ENCODE data around the gene TRPC6.
"Not testable (repeated sequence)": the region's sequence is repeated elsewhere in the genome, so short reads cannot be mapped to it uniquely, and the experiment has no call there.

The TRPC6 gene

DNA sequence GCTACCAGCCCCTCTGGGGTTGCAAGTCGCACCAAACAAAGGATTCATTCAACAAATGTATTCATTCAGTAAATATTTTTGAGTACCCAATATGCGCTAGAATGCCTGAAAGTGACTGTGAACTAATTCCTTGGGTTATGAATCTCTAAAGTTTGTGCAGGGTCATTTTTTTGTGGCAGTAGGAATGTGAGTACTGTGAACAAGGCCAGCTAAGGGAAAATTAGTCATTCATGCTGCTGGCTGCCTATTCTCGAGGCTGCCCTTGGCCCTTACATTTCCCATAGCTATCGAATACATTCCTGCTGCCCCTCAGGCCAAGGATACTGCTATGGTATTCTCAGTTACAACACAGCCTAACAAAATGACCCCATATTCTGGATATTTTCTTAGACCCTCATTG lies 141.6 kb downstream of the TRPC6 start:
- no peak for DNase-seq (ENCODE audit: low read depth)
- H3K4me3 ChIP-seq (ENCODE audit: low read depth, low read length): no peak overlapping the region
- no peak for TF ChIP-seq CTCF (IDR thresholded peaks at IDR 0.05; ENCODE audit: control insufficient read depth, extremely low read depth, insufficient read depth)

DNA sequence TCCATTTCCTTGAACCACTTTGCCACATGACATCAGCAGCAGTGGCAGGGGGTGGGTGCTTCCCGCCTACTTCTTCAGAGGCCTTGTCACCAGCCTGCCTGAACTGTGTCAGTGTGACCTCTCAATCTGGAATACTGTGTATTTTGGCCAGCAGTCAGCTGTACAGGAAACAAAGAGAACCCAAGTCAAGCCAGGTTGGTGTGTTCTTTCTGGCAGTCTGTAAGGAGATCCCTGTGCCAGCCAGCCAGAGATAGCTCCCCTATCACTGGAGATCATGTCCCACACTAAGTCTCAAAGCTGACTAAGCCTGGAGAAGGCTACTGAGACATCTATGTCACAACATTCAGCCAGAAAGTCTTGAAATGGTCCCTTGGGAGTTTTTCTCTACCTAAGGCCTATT lies 142.1 kb downstream of the TRPC6 start:
- TF ChIP-seq CTCF (IDR thresholded peaks at IDR 0.05; ENCODE audit: control insufficient read depth, extremely low read depth, insufficient read depth): no peak
- DNase-seq (ENCODE audit: low read depth): peak; percentile 78
- no peak overlapping the region for H3K4me3 ChIP-seq (ENCODE audit: low read depth, low read length)

DNA sequence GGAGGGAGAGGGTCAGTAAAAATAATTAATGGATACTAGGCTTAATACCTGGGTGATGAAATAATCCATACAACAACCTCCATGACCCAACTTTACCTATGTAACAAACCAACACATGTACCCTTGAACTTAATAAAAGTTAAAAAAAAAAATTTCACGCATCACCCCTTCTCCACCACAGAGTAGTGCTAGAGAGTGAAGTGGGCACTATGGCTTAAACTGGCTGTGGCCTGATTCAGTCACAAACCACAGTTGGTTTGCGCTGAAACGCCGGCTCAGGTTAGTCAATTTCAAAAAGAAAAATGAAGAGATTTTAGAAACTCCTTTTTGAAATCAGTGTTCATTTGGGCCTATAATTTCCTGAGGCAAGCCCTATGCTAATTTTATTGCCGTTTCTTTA lies 144.3 kb downstream of the TRPC6 start:
- TF ChIP-seq CTCF (IDR thresholded peaks at IDR 0.05; ENCODE audit: control insufficient read depth, extremely low read depth, insufficient read depth): no peak
- no peak for DNase-seq (ENCODE audit: low read depth)
- no peak overlapping the region for H3K4me3 ChIP-seq (ENCODE audit: low read depth, low read length)

DNA sequence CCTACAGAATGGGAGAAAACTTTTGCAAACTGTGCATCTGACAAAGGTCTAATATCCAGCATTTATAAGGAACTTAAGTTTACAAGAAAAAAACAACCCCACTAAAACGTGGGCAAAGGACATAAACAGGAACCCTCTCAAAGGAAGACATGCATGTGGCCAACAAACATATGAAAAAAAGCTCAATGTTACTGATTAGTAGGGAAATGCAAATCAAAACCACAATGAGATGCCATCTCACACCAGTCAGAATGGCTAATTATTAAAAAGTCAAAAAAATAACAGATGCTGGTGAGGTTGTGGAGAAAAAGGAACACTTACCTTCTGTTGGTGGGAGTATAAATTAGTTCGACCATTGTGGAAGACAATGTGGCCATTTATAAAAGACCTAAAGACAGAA lies 145.1 kb downstream of the TRPC6 start:
- DNase-seq (ENCODE audit: low read depth): not testable (repeated sequence)

DNA sequence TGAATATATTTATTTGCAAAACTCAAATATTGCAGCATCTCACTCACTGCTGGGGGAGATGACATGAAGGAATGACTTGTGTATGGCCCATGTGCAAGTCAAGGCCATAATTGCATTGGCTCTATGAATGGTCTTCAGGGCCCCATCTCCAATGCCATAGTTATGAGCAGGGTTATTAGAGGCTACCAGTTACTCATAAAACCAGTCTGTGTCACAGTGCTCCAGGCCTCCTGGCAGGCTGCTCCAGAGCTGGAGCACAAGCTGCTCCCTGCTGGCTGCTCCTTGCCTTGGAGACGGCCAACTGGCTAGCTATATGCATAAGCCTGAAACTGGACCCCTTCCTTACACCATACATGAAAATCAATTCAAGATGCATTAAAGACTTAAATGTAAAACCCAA lies 145.7 kb downstream of the TRPC6 start:
- DNase-seq (ENCODE audit: low read depth): no peak
- H3K4me3 ChIP-seq (ENCODE audit: low read depth, low read length): no peak overlapping the region
- TF ChIP-seq CTCF (IDR thresholded peaks at IDR 0.05; ENCODE audit: control insufficient read depth, extremely low read depth, insufficient read depth): no peak

More for the DNA sequence above, 145.1 kb downstream of the TRPC6 start:
- not testable (repeated sequence) for H3K4me3 ChIP-seq (ENCODE audit: low read depth, low read length)

GRCh38 chr11:101436511-101437142 lies 147.2 kb downstream of the TRPC6 start:
- H3K4me3 ChIP-seq (ENCODE audit: low read depth, low read length): no peak overlapping the region
- DNase-seq (ENCODE audit: low read depth): peak; percentile 25
- TF ChIP-seq CTCF (IDR thresholded peaks at IDR 0.05; ENCODE audit: control insufficient read depth, extremely low read depth, insufficient read depth): peak; percentile 82

DNA sequence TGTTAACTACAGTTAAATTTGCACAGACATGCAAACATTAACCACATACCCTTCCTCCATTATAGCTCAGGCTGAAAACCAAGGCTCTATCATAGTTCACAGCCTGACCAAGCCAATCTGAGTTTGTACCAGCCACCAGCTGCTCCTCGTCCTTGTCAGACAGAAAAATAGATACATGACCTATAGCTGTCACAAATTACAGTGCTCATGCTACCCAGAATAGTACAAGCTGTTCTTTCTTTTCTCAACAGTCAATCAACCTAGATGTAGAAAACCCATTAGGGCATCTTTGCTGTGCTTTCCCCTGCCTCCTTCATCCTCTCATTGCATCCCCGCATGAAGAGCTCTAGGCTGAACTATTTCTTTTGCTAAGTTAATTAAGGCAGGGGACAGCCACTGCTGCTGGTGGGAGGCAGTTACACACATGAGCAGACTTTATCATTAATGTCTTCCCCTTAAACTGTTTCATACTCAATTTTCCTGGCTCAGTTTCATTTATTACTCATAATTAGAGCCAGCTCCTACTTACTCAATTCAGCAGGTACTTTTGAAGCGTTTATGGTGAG lies 148.3 kb downstream of the TRPC6 start:
- H3K4me3 ChIP-seq (ENCODE audit: low read depth, low read length): no peak overlapping the region
- DNase-seq (ENCODE audit: low read depth): no peak
- no peak for TF ChIP-seq CTCF (IDR thresholded peaks at IDR 0.05; ENCODE audit: control insufficient read depth, extremely low read depth, insufficient read depth)
